ENCODE results near the gene CYP4V2. TPM values are rescaled to one million over a fixed set of nuclear protein-coding genes. Genes with fewer than 3 reads are reported as not detected.

Gene CYP4V2
- polyA plus RNA-seq, 1 donor from 2014 or later = 5.6 TPM

GRCh38 chr4:186168750-186169149, 22.6 kb upstream of the CYP4V2 start:
- no peaks in the 10 kb centered on the region for H3K9me2 ChIP-seq (ENCODE audit: insufficient read depth, low read length)
- TF ChIP-seq CTCF (IDR thresholded peaks at IDR 0.05; ENCODE audit: poor library complexity, severe bottlenecking) (no peak), EP300 (conservative IDR thresholded peaks at IDR 0.05; ENCODE audit: poor library complexity, severe bottlenecking) (no peak), TAF1 (IDR thresholded peaks at IDR 0.05; ENCODE audit: low read depth) (no peak), MXI1 (conservative IDR thresholded peaks at IDR 0.05; ENCODE audit: poor library complexity, severe bottlenecking) (no peak), POLR2AphosphoS5 (IDR thresholded peaks at IDR 0.05) (no peak), REST (IDR thresholded peaks at IDR 0.05; ENCODE audit: borderline replicate concordance) (no peak), RAD21 (conservative IDR thresholded peaks at IDR 0.05) (no peak), EZH2 (IDR thresholded peaks at IDR 0.05; ENCODE audit: borderline replicate concordance, insufficient read depth, low read length, poor library complexity, severe bottlenecking) (no peak), SMC3 (conservative IDR thresholded peaks at IDR 0.05; ENCODE audit: poor library complexity) (no peak)
- H3K27me3 ChIP-seq (ENCODE audit: insufficient read depth, low read depth, low read length) = no peaks in the 10 kb centered on the region
- no peaks in the 10 kb centered on the region for H3F3A ChIP-seq (ENCODE audit: insufficient read depth, low read length, poor library complexity, severe bottlenecking)
- no peaks in the 10 kb centered on the region for H4K20me1 ChIP-seq (ENCODE audit: insufficient read depth)
- no peak overlapping the region for H2AFZ ChIP-seq (ENCODE audit: low read depth, low read length)
- no peak overlapping the region for H3K27ac ChIP-seq (ENCODE audit: low read length)
- H3K9me3 ChIP-seq (ENCODE audit: low read length) = no peaks in the 10 kb centered on the region
- H3K79me2 ChIP-seq (replicated peaks; ENCODE audit: insufficient read depth, low read length) = no peaks in the 10 kb centered on the region
- no peak overlapping the region for H3K4me3 ChIP-seq (ENCODE audit: low read length)
- no peaks in the 10 kb centered on the region for H3K36me3 ChIP-seq (ENCODE audit: insufficient read depth, low read length)
- no peak overlapping the region for H3K4me2 ChIP-seq (ENCODE audit: low read length)
- no peak overlapping the region for H3K9ac ChIP-seq (ENCODE audit: low read length)

- Histone ChIP-seq H3K9me2 (ENCODE audit: insufficient read depth, low read length) (no peaks in the 10 kb centered on the region), H4K20me1 (ENCODE audit: insufficient read depth) (no peaks in the 10 kb centered on the region), H3K9ac (ENCODE audit: low read length) (no peak overlapping the region), H2AFZ (ENCODE audit: low read depth, low read length) (no peak overlapping the region), H3K4me2 (ENCODE audit: low read length) (no peak overlapping the region), H3F3A (ENCODE audit: insufficient read depth, low read length, poor library complexity, severe bottlenecking) (no peaks in the 10 kb centered on the region), H3K27me3 (ENCODE audit: insufficient read depth, low read depth, low read length) (no peaks in the 10 kb centered on the region), H3K79me2 (replicated peaks; ENCODE audit: insufficient read depth, low read length) (no peaks in the 10 kb centered on the region), H3K36me3 (ENCODE audit: insufficient read depth, low read length) (no peaks in the 10 kb centered on the region), H3K27ac (ENCODE audit: low read length) (no peak overlapping the region), H3K4me3 (ENCODE audit: low read length) (no peak overlapping the region), H3K9me3 (ENCODE audit: low read length) (no peaks in the 10 kb centered on the region)
- TF ChIP-seq POLR2AphosphoS5 (IDR thresholded peaks at IDR 0.05) (no peak), MXI1 (conservative IDR thresholded peaks at IDR 0.05; ENCODE audit: poor library complexity, severe bottlenecking) (no peak), CTCF (IDR thresholded peaks at IDR 0.05; ENCODE audit: poor library complexity, severe bottlenecking) (no peak), RAD21 (conservative IDR thresholded peaks at IDR 0.05) (no peak), SMC3 (conservative IDR thresholded peaks at IDR 0.05; ENCODE audit: poor library complexity) (no peak), EP300 (conservative IDR thresholded peaks at IDR 0.05; ENCODE audit: poor library complexity, severe bottlenecking) (no peak)
Measured at GRCh38 chr4:186169333-186169944, 21.9 kb upstream of the CYP4V2 start.
